Natural killer cell (primary cell): Measurements from ENCODE around the gene FRMPD2. TPM values are rescaled to one million over a fixed set of nuclear protein-coding genes. Genes with fewer than 3 reads are reported as not detected.

Experiments
- ATAC-seq, 3 donors: fragments of 150-1000 bp in 2 of 3; fragments of 200-7000 bp in 1 of 3; cut with Tn5 transposase; 1 replicate in 1 of 3; 2 replicates in 2 of 3; pipeline ENCODE4 v1.10.0; 2021; ENCODE audit warnings: mild to moderate bottlenecking in 2 of 3, moderate library complexity in 2 of 3
- DNase-seq, 2 donors: peaks; one replicate each; pipeline versions ENCODE4 v3.0.0 to v3.0.0-alpha.2; 2013 to 2021; ENCODE audit warnings: mixed read lengths in 1 of 2
- H3K27ac ChIP-seq: one replicate; pipeline ENCODE4 v1.5.1; 2013; ENCODE audit warnings: mild to moderate bottlenecking, low read length
- H3K27me3 ChIP-seq: one replicate; pipeline ENCODE4 v1.6.1; 2013; ENCODE audit warnings: low read length; ENCODE audit not compliant: control insufficient read depth, insufficient read depth
- H3K36me3 ChIP-seq: one replicate; pipeline ENCODE4 v1.6.1; 2013; ENCODE audit warnings: low read length; ENCODE audit not compliant: control insufficient read depth, insufficient read depth
- H3K4me1 ChIP-seq: one replicate; pipeline ENCODE4 v1.6.1; 2013; ENCODE audit warnings: low read length; ENCODE audit not compliant: control insufficient read depth, insufficient read depth
- H3K4me3 ChIP-seq: one replicate; pipeline ENCODE4 v1.5.1; 2013; ENCODE audit warnings: low read length
- H3K9me3 ChIP-seq: one replicate; pipeline ENCODE4 v1.6.1; 2013; ENCODE audit warnings: low read length; ENCODE audit not compliant: control insufficient read depth, insufficient read depth
- H3K27ac Mint-ChIP-seq, 2 donors: one replicate each; pipeline ENCODE4 v1.8.0; 2022; ENCODE audit warnings: mild to moderate bottlenecking in 2 of 2, mixed read lengths in 2 of 2, moderate library complexity in 1 of 2
- H3K27me3 Mint-ChIP-seq, 2 donors: one replicate each; pipeline ENCODE4 v1.8.0; 2022; ENCODE audit warnings: low read depth in 2 of 2, mixed read lengths in 2 of 2
- H3K36me3 Mint-ChIP-seq: one replicate; pipeline ENCODE4 v1.8.0; 2022; ENCODE audit warnings: mixed read lengths
- H3K4me1 Mint-ChIP-seq, 2 donors: one replicate each; pipeline ENCODE4 v1.8.0; 2022; ENCODE audit warnings: mixed read lengths in 2 of 2
- H3K4me3 Mint-ChIP-seq: one replicate; pipeline ENCODE4 v1.8.0; 2022; ENCODE audit warnings: mild to moderate bottlenecking, moderate library complexity, mixed read lengths
- H3K9me3 Mint-ChIP-seq, 2 donors: one replicate each; pipeline ENCODE4 v1.8.0; 2022; ENCODE audit warnings: mixed read lengths in 2 of 2
- CTCF ChIP-seq: fragments of 200-600 bp; IDR thresholded peaks from one replicate; pipeline ENCODE4 v1.8.0; 2022; ENCODE audit warnings: antibody characterized with exemption
- WGBS: methylation state at CpG from one replicate; pipeline ENCODE4 v1.1.7; 2013; ENCODE audit warnings: missing lambda C conversion rate; ENCODE audit not compliant: insufficient coverage; 5-methylcytosine and 5-hydroxymethylcytosine counted together
- intact Hi-C: fragments of 100-400 bp; cut with micrococcal nuclease; formaldehyde crosslinking; loops from one replicate; pipeline ENCODE4 v1.14.2; 2022
- total RNA-seq, 4 donors: library from RNA; stranded (reverse); fragments of 120-200 nt in 1 of 4; gene quantifications; one replicate each; pipeline versions ENCODE4 v1.2.3 to v1.2.4, GENCODE V29; 2013 to 2022

Gene FRMPD2
- total RNA-seq, 3 donors from 2014 or later (not counting 1 experiment from before 2014, with no cell fraction given) = 0.20 TPM; not detected in 2

- no peak overlapping the region for H3K4me3 Mint-ChIP-seq
- Histone ChIP-seq H3K36me3 (no peaks in the 10 kb centered on the region), H3K9me3 (no peaks in the 10 kb centered on the region), H3K4me3 (no peak overlapping the region), H3K27ac (no peak overlapping the region), H3K4me1 (no peaks in the 10 kb centered on the region), H3K27me3 (no peaks in the 10 kb centered on the region)
- TF ChIP-seq CTCF = no peak
- ATAC-seq (no peak), DNase-seq (no peak)
- no peaks in the 10 kb centered on the region for H3K4me1 Mint-ChIP-seq
- WGBS = 80% methylated on average over 2 of the region's 2 CpGs
- H3K27me3 Mint-ChIP-seq = peaks cover 6 to 10% of the 10 kb centered on the region in 2 donors
- intact Hi-C loops = no loop called here
- H3K9me3 Mint-ChIP-seq = no peaks in the 10 kb centered on the region
- no peaks in the 10 kb centered on the region for H3K36me3 Mint-ChIP-seq
- H3K27ac Mint-ChIP-seq = no peak overlapping the region
These were observed 34.9 kb downstream of the FRMPD2 start for GRCh38 chr10:48239618-48240017.

- Mint-ChIP-seq H3K9me3 (no peaks in the 10 kb centered on the region), H3K27ac (no peak overlapping the region), H3K4me3 (no peak overlapping the region), H3K36me3 (no peaks in the 10 kb centered on the region), H3K27me3 (peaks cover 6 to 10% of the 10 kb centered on the region in 2 donors), H3K4me1 (no peaks in the 10 kb centered on the region)
- 79% methylated on average over 9 of the region's 9 CpGs for WGBS
- Histone ChIP-seq H3K36me3 (no peaks in the 10 kb centered on the region), H3K27me3 (no peaks in the 10 kb centered on the region), H3K9me3 (no peaks in the 10 kb centered on the region), H3K4me1 (no peaks in the 10 kb centered on the region), H3K4me3 (no peak overlapping the region), H3K27ac (no peak overlapping the region)
- TF ChIP-seq CTCF = no peak
- intact Hi-C loops = no loop called here
- no peak for ATAC-seq
- no peak for DNase-seq
These were observed 35.5 kb downstream of the FRMPD2 start for GRCh38 chr10:48238826-48239520.

DNA sequence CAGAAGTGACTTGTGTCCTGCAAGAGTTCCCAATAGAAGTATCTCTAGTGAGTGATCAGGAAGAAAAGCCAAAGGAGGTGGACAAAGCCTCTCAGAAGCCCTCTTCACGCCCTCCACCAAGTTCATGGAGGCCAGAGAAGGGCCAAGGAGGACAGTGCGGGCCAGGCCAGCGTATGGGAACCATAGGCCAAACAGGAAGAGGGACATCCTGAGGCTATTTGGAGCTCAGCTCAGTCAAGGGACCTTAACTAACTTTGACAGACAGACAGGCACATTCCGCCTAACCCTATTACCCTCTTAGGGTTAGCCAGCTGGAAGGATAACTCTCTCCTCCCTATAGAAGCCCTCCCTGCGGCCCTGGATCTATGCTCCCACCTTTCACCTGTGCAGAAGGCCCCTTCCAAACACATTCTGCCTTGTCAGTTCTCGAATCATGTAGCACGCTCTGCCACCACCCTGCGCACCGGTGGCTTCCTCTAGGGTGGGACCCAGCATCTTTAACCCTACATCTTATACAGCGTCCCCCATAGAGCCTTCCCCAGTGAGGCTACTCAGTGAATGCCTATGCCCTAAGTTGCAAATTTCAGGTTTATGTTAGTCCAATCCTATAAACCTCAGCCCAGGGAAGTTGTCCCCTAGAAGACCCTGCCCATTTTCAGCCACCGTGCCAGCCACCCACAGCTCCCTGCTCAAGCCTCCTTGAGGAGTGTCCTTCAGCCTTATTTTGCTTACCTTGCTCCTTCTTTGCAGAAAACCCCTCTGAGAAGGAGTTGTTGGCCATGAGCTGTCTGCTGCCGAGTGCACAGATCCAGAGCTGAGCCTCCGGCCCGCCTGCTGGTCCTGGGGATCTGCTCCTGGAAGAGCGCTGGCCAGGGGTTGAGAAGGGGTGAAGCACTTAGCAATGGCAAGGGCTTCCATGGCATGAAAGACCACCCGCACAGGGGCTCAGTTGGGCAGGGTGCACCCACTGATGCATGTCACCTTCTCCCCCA is 36.9 kb downstream of the FRMPD2 start:
- Mint-ChIP-seq H3K36me3 (no peaks in the 10 kb centered on the region), H3K9me3 (no peaks in the 10 kb centered on the region), H3K27me3 (peaks cover 0 to 5% of the 10 kb centered on the region in 2 donors), H3K4me1 (no peaks in the 10 kb centered on the region), H3K27ac (no peak overlapping the region), H3K4me3 (no peak overlapping the region)
- DNase-seq (no peak), ATAC-seq (no peak)
- 90% methylated on average over 15 of the region's 16 CpGs for WGBS
- intact Hi-C loops = no loop called here
- Histone ChIP-seq H3K4me3 (no peak overlapping the region), H3K27ac (no peak overlapping the region), H3K4me1 (no peaks in the 10 kb centered on the region), H3K27me3 (no peaks in the 10 kb centered on the region), H3K9me3 (no peaks in the 10 kb centered on the region), H3K36me3 (no peaks in the 10 kb centered on the region)
- no peak for TF ChIP-seq CTCF
